Stomach (tissue), 4 donors: Measurements from ENCODE around the gene IQGAP3.

ENCODE experiments used
- EP300 ChIP-seq: sonication (generic); formaldehyde crosslinking; IDR thresholded peaks from one replicate; pipeline ENCODE4 v1.6.1; 2017; ENCODE audit warnings: antibody characterized with exemption
- POLR2A ChIP-seq, 4 donors: fragments of 450-650 bp; IDR thresholded peaks; one replicate each; pipeline ENCODE4 v1.6.1; 2016; ENCODE audit warnings: antibody characterized with exemption in 4 of 4, control low read depth in 2 of 4, mild to moderate bottlenecking in 1 of 4, moderate library complexity in 1 of 4
- POLR2AphosphoS5 ChIP-seq, 3 donors: sonication (generic); formaldehyde crosslinking; IDR thresholded peaks; one replicate each; pipeline ENCODE4 v1.6.1; 2016; ENCODE audit warnings: antibody characterized with exemption in 3 of 3
- TF ChIP-seq, protein P1 (sequence below), 7 experiments: fragments of 450-650 bp in 4 of 7; fragments of 200-600 bp in 3 of 7; sonication (generic) in 3 of 7; IDR thresholded peaks; one replicate each; pipeline ENCODE4 v1.5.1; 2016 to 2019; ENCODE audit warnings: antibody characterized with exemption in 7 of 7, control low read depth in 2 of 7, mild to moderate bottlenecking in 1 of 7

DNA sequence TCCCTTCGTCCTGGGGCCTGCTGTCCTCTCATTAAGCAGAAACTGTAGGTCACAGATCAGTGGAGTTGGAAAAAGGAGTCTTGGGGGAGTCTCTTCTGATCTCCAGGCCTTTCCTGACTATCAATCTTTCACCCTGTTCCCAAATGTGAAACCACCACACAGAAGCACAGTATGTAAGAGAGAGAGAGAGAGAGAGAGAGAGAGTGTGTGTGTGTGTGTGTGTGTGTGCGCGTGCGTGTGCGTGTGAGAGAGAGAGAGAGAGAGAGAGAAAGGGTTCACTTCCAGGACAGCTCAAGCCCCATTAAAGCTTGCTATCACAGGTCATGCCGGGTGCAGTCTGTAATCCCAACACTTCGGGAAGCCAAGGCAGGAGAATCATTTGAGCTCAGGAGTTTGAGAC lies 5.7 kb upstream of the IQGAP3 start:
- TF ChIP-seq, protein P1, sequence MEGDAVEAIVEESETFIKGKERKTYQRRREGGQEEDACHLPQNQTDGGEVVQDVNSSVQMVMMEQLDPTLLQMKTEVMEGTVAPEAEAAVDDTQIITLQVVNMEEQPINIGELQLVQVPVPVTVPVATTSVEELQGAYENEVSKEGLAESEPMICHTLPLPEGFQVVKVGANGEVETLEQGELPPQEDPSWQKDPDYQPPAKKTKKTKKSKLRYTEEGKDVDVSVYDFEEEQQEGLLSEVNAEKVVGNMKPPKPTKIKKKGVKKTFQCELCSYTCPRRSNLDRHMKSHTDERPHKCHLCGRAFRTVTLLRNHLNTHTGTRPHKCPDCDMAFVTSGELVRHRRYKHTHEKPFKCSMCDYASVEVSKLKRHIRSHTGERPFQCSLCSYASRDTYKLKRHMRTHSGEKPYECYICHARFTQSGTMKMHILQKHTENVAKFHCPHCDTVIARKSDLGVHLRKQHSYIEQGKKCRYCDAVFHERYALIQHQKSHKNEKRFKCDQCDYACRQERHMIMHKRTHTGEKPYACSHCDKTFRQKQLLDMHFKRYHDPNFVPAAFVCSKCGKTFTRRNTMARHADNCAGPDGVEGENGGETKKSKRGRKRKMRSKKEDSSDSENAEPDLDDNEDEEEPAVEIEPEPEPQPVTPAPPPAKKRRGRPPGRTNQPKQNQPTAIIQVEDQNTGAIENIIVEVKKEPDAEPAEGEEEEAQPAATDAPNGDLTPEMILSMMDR (IDR thresholded peaks at IDR 0.05), result no peak
- TF ChIP-seq POLR2A (IDR thresholded peaks at IDR 0.05), result no peak
- TF ChIP-seq POLR2AphosphoS5 (IDR thresholded peaks at IDR 0.05), result no peak
- no peak for TF ChIP-seq EP300
